ENCODE results near the gene GJB2. TPM values are rescaled to one million over a fixed set of nuclear protein-coding genes. Genes with fewer than 3 reads are reported as not detected.

Gene GJB2
- total and polyA plus RNA-seq, 2 of the 4 experiments (the other 2 are of a cell fraction), result under 0.01 to 0.17 TPM

DNA sequence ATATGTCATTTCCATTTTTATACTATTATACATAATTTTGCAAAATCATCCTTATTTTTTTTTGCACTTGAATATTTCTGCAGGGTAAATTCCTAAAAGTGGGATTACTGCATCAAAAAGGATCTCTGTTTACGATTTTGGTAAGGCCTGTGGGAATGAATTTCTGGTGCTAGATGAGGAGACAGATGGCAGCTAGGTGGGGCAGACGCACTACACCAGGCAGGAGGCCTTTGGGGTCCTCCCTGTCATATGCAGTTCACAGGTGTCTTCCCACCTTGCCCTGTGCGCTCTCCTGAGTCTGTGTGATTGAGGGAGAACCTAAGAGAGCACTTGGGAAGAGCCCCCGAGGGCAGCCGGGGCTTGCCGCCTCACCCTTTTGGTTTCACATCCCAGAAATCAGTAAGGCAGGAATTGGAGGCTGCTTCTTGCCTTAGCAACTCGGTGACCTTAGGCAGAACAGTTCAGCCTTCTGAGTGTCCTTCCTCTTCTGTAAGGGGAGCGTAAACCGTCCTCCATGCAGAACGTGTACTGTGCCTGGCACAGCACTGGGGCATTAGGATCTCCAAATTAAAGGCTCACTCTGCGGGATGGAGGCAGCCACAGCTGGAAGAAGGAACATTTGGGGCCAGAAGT, 13.4 kb upstream of the GJB2 start:
- Histone ChIP-seq H3K14ac (replicated peaks; ENCODE audit: low read depth, low read length) (no peak overlapping the region), H3K9me1 (ENCODE audit: insufficient read depth, low read length) (no peaks in the 10 kb centered on the region), H2AFZ (replicated peaks; ENCODE audit: low read length, poor library complexity) (no peak overlapping the region), H2BK20ac (ENCODE audit: low read depth, low read length) (no peak overlapping the region), H3K27me3 (ENCODE audit: control insufficient read depth, insufficient read depth, low read length) (peaks cover 42% of the 10 kb centered on the region), H4K8ac (ENCODE audit: low read depth in 2 of 2, low read length in 2 of 2) (no peak overlapping the region), H2BK5ac (ENCODE audit: low read depth, low read length, poor library complexity, severe bottlenecking) (no peak overlapping the region), H3K18ac (ENCODE audit: low read depth, low read length) (no peak overlapping the region), H4K91ac (ENCODE audit: insufficient read depth, low read depth, low read length) (no peak overlapping the region), H3K27ac (ENCODE audit: insufficient read depth, low read length) (no peak overlapping the region), H4K20me1 (ENCODE audit: insufficient read depth, low read length) (no peaks in the 10 kb centered on the region), H2AK9ac (replicated peaks; ENCODE audit: low read depth, low read length, poor library complexity) (no peak overlapping the region), H3K4me3 (ENCODE audit: insufficient read depth, low read depth, low read length) (no peak overlapping the region), H3K36me3 (ENCODE audit: control insufficient read depth, insufficient read depth, low read length) (no peaks in the 10 kb centered on the region), H3K9ac (ENCODE audit: low read depth, low read length) (no peak overlapping the region), H3K56ac (ENCODE audit: extremely low read depth, insufficient read depth, low read length) (no peak overlapping the region), H3K4me2 (ENCODE audit: low read depth, low read length) (no peak overlapping the region), H3K4me1 (ENCODE audit: control insufficient read depth, insufficient read depth, low read length) (no peaks in the 10 kb centered on the region), H3K4ac (ENCODE audit: low read depth, low read length) (no peak overlapping the region), H3K23ac (ENCODE audit: low read depth, low read length) (no peak overlapping the region), H4K5ac (ENCODE audit: low read depth, low read length) (no peak overlapping the region), H3K9me3 (ENCODE audit: control insufficient read depth, insufficient read depth, low read length) (peaks cover 4% of the 10 kb centered on the region), H2BK120ac (ENCODE audit: low read depth, low read length) (no peak overlapping the region), H3K79me1 (ENCODE audit: low read depth in 1 of 2, low read length in 2 of 2) (no peaks in the 10 kb centered on the region), H2BK15ac (ENCODE audit: low read depth, low read length) (no peak overlapping the region), H2AK5ac (ENCODE audit: low read depth, low read length) (no peak overlapping the region)
- TF ChIP-seq MAZ (IDR thresholded peaks at IDR 0.05; ENCODE audit: borderline replicate concordance, low read depth, low read length) (no peak), SMC3 (IDR thresholded peaks at IDR 0.05; ENCODE audit: low read depth, low read length) (no peak), CEBPB (IDR thresholded peaks at IDR 0.05; ENCODE audit: low read depth, low read length) (no peak), MAFK (IDR thresholded peaks at IDR 0.05; ENCODE audit: low read depth, low read length) (no peak), BHLHE40 (IDR thresholded peaks at IDR 0.05; ENCODE audit: low read depth, low read length) (no peak), RAD21 (IDR thresholded peaks at IDR 0.05; ENCODE audit: low read length) (no peak), RCOR1 (IDR thresholded peaks at IDR 0.05; ENCODE audit: insufficient replicate concordance, low read length) (no peak), FOS (IDR thresholded peaks at IDR 0.05; ENCODE audit: low read depth, low read length) (no peak), CHD1 (IDR thresholded peaks at IDR 0.05; ENCODE audit: low read depth, low read length) (no peak), NFE2L2 (IDR thresholded peaks at IDR 0.05; ENCODE audit: low read depth, low read length) (no peak), RFX5 (IDR thresholded peaks at IDR 0.05; ENCODE audit: low read depth, low read length) (no peak), POLR2A (IDR thresholded peaks at IDR 0.05; ENCODE audit: low read depth, low read length) (no peak), MXI1 (IDR thresholded peaks at IDR 0.05; ENCODE audit: borderline replicate concordance, low read depth, low read length) (no peak)
- TF ChIP-seq, protein P1, sequence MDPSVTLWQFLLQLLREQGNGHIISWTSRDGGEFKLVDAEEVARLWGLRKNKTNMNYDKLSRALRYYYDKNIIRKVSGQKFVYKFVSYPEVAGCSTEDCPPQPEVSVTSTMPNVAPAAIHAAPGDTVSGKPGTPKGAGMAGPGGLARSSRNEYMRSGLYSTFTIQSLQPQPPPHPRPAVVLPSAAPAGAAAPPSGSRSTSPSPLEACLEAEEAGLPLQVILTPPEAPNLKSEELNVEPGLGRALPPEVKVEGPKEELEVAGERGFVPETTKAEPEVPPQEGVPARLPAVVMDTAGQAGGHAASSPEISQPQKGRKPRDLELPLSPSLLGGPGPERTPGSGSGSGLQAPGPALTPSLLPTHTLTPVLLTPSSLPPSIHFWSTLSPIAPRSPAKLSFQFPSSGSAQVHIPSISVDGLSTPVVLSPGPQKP (IDR thresholded peaks at IDR 0.05; ENCODE audit: borderline replicate concordance, low read depth, low read length), result no peak
- TF ChIP-seq, protein P2, sequence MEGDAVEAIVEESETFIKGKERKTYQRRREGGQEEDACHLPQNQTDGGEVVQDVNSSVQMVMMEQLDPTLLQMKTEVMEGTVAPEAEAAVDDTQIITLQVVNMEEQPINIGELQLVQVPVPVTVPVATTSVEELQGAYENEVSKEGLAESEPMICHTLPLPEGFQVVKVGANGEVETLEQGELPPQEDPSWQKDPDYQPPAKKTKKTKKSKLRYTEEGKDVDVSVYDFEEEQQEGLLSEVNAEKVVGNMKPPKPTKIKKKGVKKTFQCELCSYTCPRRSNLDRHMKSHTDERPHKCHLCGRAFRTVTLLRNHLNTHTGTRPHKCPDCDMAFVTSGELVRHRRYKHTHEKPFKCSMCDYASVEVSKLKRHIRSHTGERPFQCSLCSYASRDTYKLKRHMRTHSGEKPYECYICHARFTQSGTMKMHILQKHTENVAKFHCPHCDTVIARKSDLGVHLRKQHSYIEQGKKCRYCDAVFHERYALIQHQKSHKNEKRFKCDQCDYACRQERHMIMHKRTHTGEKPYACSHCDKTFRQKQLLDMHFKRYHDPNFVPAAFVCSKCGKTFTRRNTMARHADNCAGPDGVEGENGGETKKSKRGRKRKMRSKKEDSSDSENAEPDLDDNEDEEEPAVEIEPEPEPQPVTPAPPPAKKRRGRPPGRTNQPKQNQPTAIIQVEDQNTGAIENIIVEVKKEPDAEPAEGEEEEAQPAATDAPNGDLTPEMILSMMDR (conservative IDR thresholded peaks at IDR 0.05; ENCODE audit: low read depth, low read length), result no peak
- TF ChIP-seq, protein P3, sequence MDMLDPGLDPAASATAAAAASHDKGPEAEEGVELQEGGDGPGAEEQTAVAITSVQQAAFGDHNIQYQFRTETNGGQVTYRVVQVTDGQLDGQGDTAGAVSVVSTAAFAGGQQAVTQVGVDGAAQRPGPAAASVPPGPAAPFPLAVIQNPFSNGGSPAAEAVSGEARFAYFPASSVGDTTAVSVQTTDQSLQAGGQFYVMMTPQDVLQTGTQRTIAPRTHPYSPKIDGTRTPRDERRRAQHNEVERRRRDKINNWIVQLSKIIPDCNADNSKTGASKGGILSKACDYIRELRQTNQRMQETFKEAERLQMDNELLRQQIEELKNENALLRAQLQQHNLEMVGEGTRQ (IDR thresholded peaks at IDR 0.05; ENCODE audit: low read depth, low read length), result no peak
- dilution Hi-C loops (cut with HindIII; ENCODE audit: low sequenced_read_pairs, unreplicated experiment) (no loop called here), in situ Hi-C loops (cut with MboI; ENCODE audit: low sequenced_read_pairs) (no loop called here), intact Hi-C loops (cut with micrococcal nuclease) (loop anchor here (10.0 kb wide), 1 partner anchor 89 kb away; no protein-coding TSS in a partner anchor)
- BruUV-seq (replicated peaks), result no TSS peak
- DNase-seq (no peak), ATAC-seq (ENCODE audit: low read depth) (no peak)
- ChIA-PET POLR2A (ENCODE audit: unreplicated experiment) (no interaction called here), CTCF (no interaction called here)
- WGBS, 2 experiments (ENCODE audit: extremely low coverage in 2 of 2, insufficient read length in 1 of 2), result 60% methylated on average over 1 of the region's 11 CpGs; no CpG with 5 or more reads in 1 of the 2 experiments
